IMR-90 (cell line): ENCODE results near the gene HDDC3.

Experiments
- BHLHE40 ChIP-seq: fragments of 150-350 bp; IDR thresholded peaks from 2 replicates; pipeline ENCODE4 v1.6.1; 2016; ENCODE audit warnings: mild to moderate bottlenecking, low read depth, low read length
- CEBPB ChIP-seq: IDR thresholded peaks from 2 replicates; pipeline ENCODE4 v1.6.1; 2012; ENCODE audit warnings: low read depth, low read length, improper control_type of control experiment
- CTCF ChIP-seq: conservative IDR thresholded peaks from 2 replicates; pipeline ENCODE4 v1.5.1; 2012; ENCODE audit warnings: mild to moderate bottlenecking, low read depth, low read length, improper control_type of control experiment
- FOS ChIP-seq: fragments of 150-350 bp; IDR thresholded peaks from 2 replicates; pipeline ENCODE4 v1.6.1; 2016; ENCODE audit warnings: low read depth, low read length
- MAZ ChIP-seq: IDR thresholded peaks from 2 replicates; pipeline ENCODE4 v1.6.1; 2012; ENCODE audit warnings: low read depth, mild to moderate bottlenecking, low read length, improper control_type of control experiment, moderate library complexity, borderline replicate concordance
- POLR2A ChIP-seq: IDR thresholded peaks from 2 replicates; pipeline ENCODE4 v1.6.1; 2012; ENCODE audit warnings: mild to moderate bottlenecking, low read depth, low read length
- RAD21 ChIP-seq: IDR thresholded peaks from 2 replicates; pipeline ENCODE4 v1.6.1; 2012; ENCODE audit warnings: low read length, improper control_type of control experiment
- RCOR1 ChIP-seq: IDR thresholded peaks from 2 replicates; pipeline ENCODE4 v1.6.1; 2012; ENCODE audit warnings: mild to moderate bottlenecking, low read length, improper control_type of control experiment; ENCODE audit not compliant: insufficient replicate concordance
- RFX5 ChIP-seq: IDR thresholded peaks from 2 replicates; pipeline ENCODE4 v1.8.0; 2012; ENCODE audit warnings: low read depth, mild to moderate bottlenecking, low read length, moderate library complexity
- SMC3 ChIP-seq: fragments of 150-350 bp; IDR thresholded peaks from 2 replicates; pipeline ENCODE4 v1.6.1; 2016; ENCODE audit warnings: low read depth, mild to moderate bottlenecking, antibody characterized with exemption, low read length, moderate library complexity
- USF2 ChIP-seq: fragments of 150-350 bp; IDR thresholded peaks from 2 replicates; pipeline ENCODE4 v1.6.1; 2017; ENCODE audit warnings: mild to moderate bottlenecking, antibody characterized with exemption, low read length, low read depth

- TF ChIP-seq CTCF (no peak), RAD21 (no peak), RCOR1 (no peak), POLR2A (no peak), MAZ (no peak), RFX5 (no peak), CEBPB (no peak), BHLHE40 (no peak), FOS (no peak), SMC3 (no peak), USF2 (no peak)
These were observed 19.6 kb downstream of the HDDC3 start for GRCh38 chr15:90912770-90913075.
